NCI-H748 treated with DMSO at 0.1 percent for 48 hours (cell line): ENCODE results near the gene PCDHGA8.
"Not testable (repeated sequence)": the region's sequence is repeated elsewhere in the genome, so short reads cannot be mapped to it uniquely, and the experiment has no call there.

Experiments
- DNase-seq: peaks from one replicate; lab custom pipeline; 2025; lab: John Stamatoyannopoulos, UW

PCDHGA8 gene

DNA sequence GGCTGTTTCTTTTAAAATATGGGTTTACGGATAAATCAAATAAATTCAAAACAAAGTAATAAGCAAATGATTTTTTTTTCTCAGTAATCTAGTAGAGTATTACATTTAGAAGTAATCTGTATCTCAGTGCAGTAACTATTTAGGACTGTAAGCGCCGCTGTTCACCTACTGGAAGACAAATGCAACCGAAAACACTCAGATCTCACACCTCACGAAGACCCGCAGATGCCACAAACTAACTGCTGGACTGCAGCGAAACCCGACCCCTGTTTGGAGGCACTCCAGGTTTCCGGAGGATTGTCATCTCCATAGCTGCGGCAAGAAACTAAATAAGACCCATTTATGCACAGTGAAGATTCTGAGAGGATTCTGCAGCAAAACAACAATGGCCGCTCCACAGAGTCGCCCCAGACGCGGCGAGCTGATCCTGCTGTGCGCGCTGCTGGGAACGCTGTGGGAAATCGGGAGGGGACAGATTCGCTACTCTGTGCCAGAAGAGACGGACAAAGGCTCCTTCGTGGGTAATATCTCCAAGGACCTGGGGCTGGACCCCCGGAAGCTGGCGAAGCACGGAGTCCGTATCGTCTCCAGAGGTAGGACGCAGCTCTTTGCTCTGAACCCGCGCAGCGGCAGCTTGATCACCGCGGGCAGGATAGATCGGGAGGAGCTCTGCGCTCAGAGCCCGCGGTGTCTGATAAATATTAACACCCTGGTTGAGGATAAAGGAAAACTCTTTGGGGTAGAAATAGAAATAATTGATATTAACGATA lies at the start of gene PCDHGA8:
Gene PCDHGA8, plus strand, starts transcription at position 205 of the 770 bp plus-strand sequence. Its CDS starts 181 bp downstream, at position 386.
- DNase-seq: no peak

- no peak for DNase-seq
These were observed 49.7 kb upstream of the PCDHGA8 start for GRCh38 chr5:141342773-141343172.

- DNase-seq: no peak
These were observed 49.0 kb upstream of the PCDHGA8 start, which contains the start of gene PCDHGA3 for GRCh38 chr5:141343242-141343952. TSS of gene PCDHGA3 (plus strand) at chr5:141343829. CDS start at chr5:141344034, 205 bp downstream.

DNA sequence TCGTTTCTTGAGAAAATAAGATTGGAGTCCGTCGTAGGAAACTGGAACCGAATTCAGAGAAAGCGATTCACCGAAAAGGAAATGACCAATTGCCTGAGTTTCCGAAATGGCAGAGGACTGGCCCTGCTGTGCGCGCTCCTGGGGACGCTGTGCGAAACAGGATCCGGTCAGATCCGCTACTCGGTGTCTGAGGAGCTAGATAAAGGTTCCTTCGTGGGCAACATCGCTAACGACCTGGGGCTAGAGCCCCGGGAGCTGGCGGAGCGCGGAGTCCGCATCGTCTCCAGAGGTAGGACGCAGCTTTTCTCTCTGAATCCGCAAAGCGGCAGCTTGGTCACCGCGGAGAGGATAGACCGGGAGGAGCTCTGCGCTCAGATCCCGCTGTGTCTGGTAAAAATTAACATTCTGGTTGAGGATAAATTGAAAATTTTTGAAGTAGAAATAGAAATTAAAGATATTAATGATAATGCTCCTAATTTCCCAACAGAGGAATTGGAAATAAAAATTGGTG lies 48.4 kb upstream of the PCDHGA8 start:
- DNase-seq: no peak

GRCh38 chr5:141345327-141345726 lies 47.1 kb upstream of the PCDHGA8 start:
- no peak for DNase-seq

DNA sequence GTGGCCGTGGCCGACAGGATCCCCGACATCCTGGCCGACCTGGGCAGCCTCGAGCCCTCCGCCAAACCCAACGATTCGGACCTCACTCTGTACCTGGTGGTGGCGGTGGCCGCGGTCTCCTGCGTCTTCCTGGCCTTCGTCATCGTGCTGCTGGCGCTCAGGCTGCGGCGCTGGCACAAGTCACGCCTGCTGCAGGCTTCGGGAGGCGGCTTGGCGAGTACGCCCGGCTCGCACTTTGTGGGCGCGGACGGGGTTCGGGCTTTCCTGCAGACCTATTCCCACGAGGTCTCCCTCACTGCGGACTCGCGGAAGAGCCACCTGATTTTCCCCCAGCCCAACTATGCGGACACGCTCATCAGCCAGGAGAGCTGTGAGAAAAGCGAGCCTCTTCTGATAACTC lies 46.4 kb upstream of the PCDHGA8 start:
- DNase-seq: not testable (repeated sequence)

GRCh38 chr5:141349917-141350619 lies 42.4 kb upstream of the PCDHGA8 start, which contains the start of gene PCDHGB1:
TSS of gene PCDHGB1 (plus strand) at chr5:141350099. CDS start at chr5:141350261, 162 bp downstream.
- peak; percentile 90 for DNase-seq

DNA sequence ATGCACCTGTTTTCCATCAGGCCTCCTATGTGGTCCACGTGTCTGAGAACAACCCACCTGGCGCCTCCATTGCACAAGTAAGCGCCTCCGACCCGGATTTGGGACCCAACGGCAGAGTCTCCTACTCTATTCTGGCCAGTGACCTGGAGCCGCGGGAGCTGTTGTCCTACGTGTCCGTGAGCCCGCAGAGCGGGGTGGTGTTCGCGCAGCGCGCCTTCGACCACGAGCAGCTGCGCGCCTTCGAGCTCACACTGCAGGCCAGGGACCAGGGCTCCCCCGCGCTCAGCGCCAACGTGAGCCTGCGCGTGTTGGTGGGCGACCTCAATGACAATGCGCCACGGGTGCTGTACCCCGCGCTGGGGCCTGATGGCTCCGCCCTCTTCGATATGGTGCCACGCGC lies 40.8 kb upstream of the PCDHGA8 start:
- DNase-seq: no peak

- no peak for DNase-seq
These were observed 37.4 kb upstream of the PCDHGA8 start, which contains the start of gene PCDHGA4 for GRCh38 chr5:141354900-141355469. TSS of gene PCDHGA4 (plus strand) at chr5:141355021. CDS start at chr5:141355108, 87 bp downstream.

- DNase-seq: no peak
These were observed 36.8 kb upstream of the PCDHGA8 start for GRCh38 chr5:141355641-141356040.

- DNase-seq: no peak
These were observed 36.3 kb upstream of the PCDHGA8 start for GRCh38 chr5:141356133-141356532.

DNA sequence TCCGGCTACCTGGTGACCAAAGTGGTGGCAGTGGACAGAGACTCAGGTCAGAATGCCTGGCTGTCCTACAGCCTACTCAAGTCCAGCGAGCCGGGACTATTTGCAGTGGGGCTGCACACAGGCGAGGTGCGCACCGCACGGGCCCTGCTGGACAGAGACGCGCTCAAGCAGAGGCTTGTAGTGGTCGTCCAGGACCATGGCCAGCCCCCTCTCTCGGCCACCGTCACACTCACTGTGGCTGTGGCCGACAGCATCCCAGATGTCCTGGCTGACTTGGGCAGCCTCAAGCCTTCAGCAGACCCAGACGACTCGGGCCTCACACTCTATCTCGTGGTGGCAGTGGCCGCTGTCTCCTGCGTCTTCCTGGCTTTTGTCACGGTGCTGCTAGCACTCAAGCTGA lies 35.5 kb upstream of the PCDHGA8 start:
- DNase-seq: no peak

DNA sequence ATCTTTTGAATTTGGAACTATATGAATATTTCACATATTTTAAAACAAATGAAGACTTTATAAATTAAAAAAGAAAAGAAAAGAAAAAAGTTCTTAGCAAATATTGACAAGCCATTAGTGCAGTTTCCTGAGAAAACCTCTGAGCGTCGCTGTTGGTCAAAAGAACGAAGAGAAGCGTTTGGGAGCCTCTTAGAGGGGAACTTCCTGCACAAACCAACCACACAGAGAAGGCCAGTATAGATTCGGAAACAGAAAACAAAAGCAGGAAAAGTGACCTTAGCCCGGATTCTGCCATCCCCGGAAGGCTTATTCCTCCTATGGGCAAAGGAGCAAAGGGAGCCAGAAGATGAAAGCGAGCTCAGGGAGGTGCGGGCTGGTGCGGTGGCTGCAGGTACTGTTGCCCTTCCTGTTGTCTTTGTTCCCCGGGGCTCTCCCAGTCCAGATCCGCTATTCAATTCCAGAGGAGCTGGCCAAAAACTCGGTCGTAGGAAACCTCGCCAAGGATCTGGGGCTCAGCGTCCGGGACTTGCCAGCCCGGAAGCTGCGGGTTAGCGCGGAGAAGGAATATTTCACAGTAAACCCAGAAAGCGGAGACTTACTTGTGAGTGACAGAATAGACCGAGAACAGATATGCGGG lies 32.5 kb upstream of the PCDHGA8 start, which contains the start of gene PCDHGB2:
Gene PCDHGB2, plus strand, starts transcription at position 205 of the 637 bp plus-strand sequence. Its CDS starts 142 bp downstream, at position 347.
- no peak for DNase-seq

DNA sequence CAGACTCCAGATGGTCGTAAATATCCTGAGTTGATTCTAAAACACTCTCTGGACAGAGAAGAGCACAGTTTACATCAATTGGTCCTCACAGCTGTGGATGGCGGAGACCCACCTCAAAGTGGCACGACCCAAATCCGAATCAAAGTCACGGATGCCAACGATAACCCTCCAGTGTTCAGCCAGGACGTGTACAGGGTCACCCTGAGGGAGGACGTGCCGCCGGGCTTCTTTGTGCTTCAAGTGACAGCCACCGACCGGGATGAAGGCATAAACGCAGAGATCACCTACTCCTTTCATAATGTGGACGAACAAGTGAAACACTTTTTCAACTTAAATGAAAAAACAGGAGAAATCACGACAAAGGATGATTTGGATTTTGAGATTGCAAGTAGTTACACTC lies 31.7 kb upstream of the PCDHGA8 start:
- no peak for DNase-seq

- DNase-seq: no peak
These were observed 29.7 kb upstream of the PCDHGA8 start for GRCh38 chr5:141362719-141363118.

DNA sequence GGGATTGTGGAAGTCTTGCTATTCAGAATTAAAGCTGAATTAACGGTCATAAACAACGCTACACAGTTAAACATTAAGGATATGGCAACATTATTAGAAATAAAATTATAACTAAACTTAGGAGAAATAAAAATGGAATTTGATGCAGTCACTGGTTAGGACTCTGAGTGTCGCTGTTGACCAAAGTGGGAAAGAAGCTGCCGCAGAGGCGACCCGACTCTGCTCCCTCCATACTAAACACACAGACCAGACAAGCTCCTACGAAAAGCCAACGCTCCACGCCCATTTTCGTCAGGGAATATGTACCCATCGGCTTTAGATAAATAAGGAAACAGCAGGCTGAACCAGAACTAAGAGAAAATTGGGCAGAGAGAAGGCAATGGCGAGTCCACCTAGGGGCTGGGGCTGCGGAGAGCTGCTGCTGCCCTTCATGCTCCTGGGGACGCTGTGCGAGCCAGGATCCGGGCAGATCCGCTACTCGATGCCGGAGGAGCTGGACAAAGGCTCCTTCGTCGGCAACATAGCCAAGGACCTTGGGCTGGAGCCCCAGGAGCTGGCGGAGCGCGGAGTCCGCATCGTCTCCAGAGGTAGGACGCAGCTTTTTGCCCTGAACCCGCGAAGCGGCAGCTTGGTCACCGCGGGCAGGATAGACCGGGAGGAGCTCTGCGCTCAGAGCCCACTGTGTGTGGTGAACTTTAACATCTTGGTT lies 28.3 kb upstream of the PCDHGA8 start, which contains the start of gene PCDHGA5:
Gene PCDHGA5, plus strand, starts transcription at position 211 of the 709 bp plus-strand sequence. Its CDS starts 169 bp downstream, at position 380.
- DNase-seq: no peak

DNA sequence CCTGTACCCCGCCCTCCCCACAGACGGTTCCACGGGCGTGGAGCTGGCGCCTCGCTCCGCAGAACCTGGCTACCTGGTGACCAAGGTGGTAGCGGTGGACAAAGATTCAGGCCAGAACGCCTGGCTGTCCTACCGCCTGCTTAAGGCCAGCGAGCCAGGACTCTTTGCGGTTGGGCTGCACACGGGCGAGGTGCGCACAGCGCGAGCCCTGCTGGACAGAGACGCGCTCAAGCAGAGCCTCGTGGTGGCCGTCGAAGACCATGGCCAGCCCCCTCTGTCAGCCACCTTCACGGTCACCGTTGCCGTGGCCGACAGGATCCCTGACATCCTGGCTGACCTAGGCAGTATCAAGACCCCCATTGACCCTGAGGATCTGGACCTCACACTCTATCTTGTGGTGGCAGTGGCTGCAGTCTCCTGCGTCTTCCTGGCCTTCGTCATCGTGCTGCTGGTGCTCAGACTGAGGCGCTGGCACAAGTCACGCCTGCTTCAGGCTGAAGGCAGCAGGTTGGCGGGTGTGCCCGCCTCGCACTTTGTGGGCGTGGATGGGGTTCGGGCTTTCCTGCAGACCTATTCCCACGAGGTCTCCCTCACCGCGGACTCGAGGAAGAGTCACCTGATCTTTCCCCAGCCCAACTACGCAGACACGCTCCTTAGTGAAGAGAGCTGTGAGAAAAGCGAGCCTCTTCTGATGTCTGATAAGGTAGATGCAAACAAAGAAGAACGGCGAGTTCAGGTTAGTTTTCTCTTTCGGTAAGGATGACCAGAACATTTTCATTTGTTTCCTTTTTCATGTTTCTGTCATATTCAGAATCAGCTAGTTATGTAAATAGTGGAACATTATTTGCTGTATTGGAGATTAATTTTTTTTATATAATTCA lies 26.2 kb upstream of the PCDHGA8 start:
- DNase-seq: no peak

- no peak for DNase-seq
These were observed 22.2 kb upstream of the PCDHGA8 start, which contains the start of gene PCDHGB3 for GRCh38 chr5:141369994-141370848. TSS of gene PCDHGB3 (plus strand) at chr5:141370242. CDS start at chr5:141370395, 153 bp downstream.
